Astrocyte (in vitro differentiated cells and primary cell): ENCODE measurements around the gene ZNF518A. TPM values are rescaled to one million over a fixed set of nuclear protein-coding genes. Genes with fewer than 3 reads are reported as not detected.

Source experiments
- DNase-seq: peaks from one replicate; pipeline ENCODE4 v3.0.0-alpha.2; 2010; ENCODE audit warnings: low read depth
- FAIRE-seq: peaks from 2 replicates; lab custom pipeline; 2011; peaks lifted over from hg19 to GRCh38; lab: Jason Lieb, UNC
- H2AFZ ChIP-seq: 2 replicates; pipeline ENCODE4 v1.6.0; 2012; ENCODE audit warnings: low read depth, low read length, inconsistent platforms
- H3K27ac ChIP-seq: 2 replicates; pipeline ENCODE4 v1.5.1; 2011; ENCODE audit warnings: low read depth, low read length, inconsistent platforms
- H3K27me3 ChIP-seq: 2 replicates; pipeline ENCODE4 v1.6.0; 2011; ENCODE audit warnings: low read length, inconsistent platforms; ENCODE audit not compliant: insufficient read depth
- H3K36me3 ChIP-seq: 2 replicates; pipeline ENCODE4 v1.5.1; 2011; ENCODE audit warnings: low read length, inconsistent platforms; ENCODE audit not compliant: insufficient read depth
- H3K4me1 ChIP-seq: 2 replicates; pipeline ENCODE4 v1.5.1; 2011; ENCODE audit warnings: low read length, inconsistent platforms; ENCODE audit not compliant: insufficient read depth
- H3K4me2 ChIP-seq: 2 replicates; pipeline ENCODE4 v1.6.0; 2012; ENCODE audit warnings: low read length, inconsistent platforms
- H3K4me3 ChIP-seq: 2 replicates; pipeline ENCODE4 v1.5.1; 2011; ENCODE audit warnings: low read depth, mild to moderate bottlenecking, low read length, inconsistent platforms; ENCODE audit not compliant: insufficient read depth
- H3K79me2 ChIP-seq: 2 replicates; pipeline ENCODE4 v1.6.0; 2012; ENCODE audit warnings: mild to moderate bottlenecking, low read length, inconsistent platforms; ENCODE audit not compliant: insufficient read depth
- H3K9ac ChIP-seq: 2 replicates; pipeline ENCODE4 v1.6.0; 2012; ENCODE audit warnings: mild to moderate bottlenecking, low read length, inconsistent platforms
- H3K9me3 ChIP-seq: 2 replicates; pipeline ENCODE4 v1.5.1; 2012; ENCODE audit warnings: low read depth, mild to moderate bottlenecking, low read length, inconsistent platforms; ENCODE audit not compliant: insufficient read depth
- H4K20me1 ChIP-seq: 2 replicates; pipeline ENCODE4 v1.6.0; 2012; ENCODE audit warnings: low read length, inconsistent platforms; ENCODE audit not compliant: insufficient read depth
- H3K27ac Mint-ChIP-seq: one replicate; pipeline ENCODE4 v1.8.0; 2021; ENCODE audit warnings: mild to moderate bottlenecking, mixed read lengths; ENCODE audit not compliant: unreplicated experiment
- H3K27me3 Mint-ChIP-seq: one replicate; pipeline ENCODE4 v1.8.0; 2021; ENCODE audit warnings: low read depth, mixed read lengths; ENCODE audit not compliant: unreplicated experiment
- H3K36me3 Mint-ChIP-seq: one replicate; pipeline ENCODE4 v1.8.0; 2021; ENCODE audit warnings: low read depth, mixed read lengths; ENCODE audit not compliant: unreplicated experiment
- H3K4me1 Mint-ChIP-seq: one replicate; pipeline ENCODE4 v1.8.0; 2021; ENCODE audit warnings: low read depth, mixed read lengths; ENCODE audit not compliant: unreplicated experiment
- H3K4me3 Mint-ChIP-seq: one replicate; pipeline ENCODE4 v1.8.0; 2021; ENCODE audit warnings: mild to moderate bottlenecking, moderate library complexity, mixed read lengths; ENCODE audit not compliant: unreplicated experiment
- H3K9me3 Mint-ChIP-seq: one replicate; pipeline ENCODE4 v1.8.0; 2021; ENCODE audit warnings: mild to moderate bottlenecking, mixed read lengths; ENCODE audit not compliant: unreplicated experiment
- EZH2 ChIP-seq: IDR thresholded peaks from 2 replicates; pipeline ENCODE4 v1.6.1; 2012; ENCODE audit warnings: mild to moderate bottlenecking, low read length, inconsistent platforms; ENCODE audit not compliant: insufficient read depth
- total RNA-seq: library from RNA; stranded (reverse); gene quantifications from 2 replicates; pipeline ENCODE4 v1.2.1, GENCODE V29; 2021
- TF ChIP-seq, protein P1 (sequence below): IDR thresholded peaks from 2 replicates; pipeline ENCODE4 v1.5.1; 2011; ENCODE audit warnings: low read depth, mild to moderate bottlenecking, inconsistent platforms, low read length, moderate library complexity; ENCODE audit not compliant: insufficient read depth

ZNF518A gene
- total RNA-seq, 1 donor from 2014 or later = 24.1 TPM

DNA sequence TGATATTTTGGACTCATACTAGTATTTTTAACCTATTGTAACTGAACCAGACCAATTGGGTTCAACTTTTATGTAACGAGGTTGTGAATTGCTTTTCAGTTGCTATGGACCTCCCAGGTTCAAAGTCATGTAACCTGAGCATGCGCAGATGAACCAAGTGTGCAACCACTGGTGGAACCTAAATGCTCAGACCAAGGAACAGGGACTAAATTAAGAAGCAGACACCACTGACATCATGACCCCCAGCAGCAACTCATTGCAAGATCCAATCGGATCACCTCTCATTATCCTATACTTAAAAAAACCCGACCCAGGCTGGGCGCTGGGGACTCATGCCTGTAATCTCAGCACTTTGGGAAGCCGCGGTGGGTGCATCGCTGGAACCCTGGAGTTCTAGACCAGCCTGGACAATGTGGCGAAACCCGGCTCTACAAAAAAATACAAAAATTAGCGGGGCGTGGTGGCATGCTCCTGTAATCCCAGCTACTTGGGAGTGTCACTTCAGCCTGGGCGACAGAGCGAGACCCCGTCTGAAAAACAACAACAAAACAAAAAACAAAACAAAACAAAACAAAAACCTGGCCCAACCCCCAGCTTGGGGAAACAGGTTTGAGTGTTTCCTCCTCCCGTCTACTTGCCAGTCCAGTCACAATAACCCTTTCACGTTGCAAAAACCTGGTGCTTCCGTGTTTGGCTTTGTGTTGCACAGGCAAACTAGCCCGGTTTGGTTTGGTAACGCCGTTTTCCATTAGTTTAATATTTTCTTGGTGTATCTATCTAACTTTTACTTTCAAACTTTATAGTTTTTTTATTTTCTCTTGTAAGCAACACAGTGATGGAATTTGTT lies 11.3 kb upstream of the ZNF518A start:
- Histone ChIP-seq H3K9ac (no peak overlapping the region), H3K9me3 (no peaks in the 10 kb centered on the region), H3K36me3 (no peaks in the 10 kb centered on the region), H3K4me2 (no peak overlapping the region), H4K20me1 (no peaks in the 10 kb centered on the region), H3K27ac (no peak overlapping the region), H3K4me1 (no peaks in the 10 kb centered on the region), H3K4me3 (no peak overlapping the region), H3K79me2 (no peaks in the 10 kb centered on the region), H3K27me3 (peaks cover 6% of the 10 kb centered on the region), H2AFZ (no peak overlapping the region)
- DNase-seq = no peak
- Mint-ChIP-seq H3K4me1 (no peaks in the 10 kb centered on the region), H3K27me3 (no peaks in the 10 kb centered on the region), H3K4me3 (no peak overlapping the region), H3K36me3 (no peaks in the 10 kb centered on the region), H3K27ac (no peak overlapping the region), H3K9me3 (no peaks in the 10 kb centered on the region)
- no peak for FAIRE-seq
- no peak for TF ChIP-seq EZH2
- TF ChIP-seq, protein P1, sequence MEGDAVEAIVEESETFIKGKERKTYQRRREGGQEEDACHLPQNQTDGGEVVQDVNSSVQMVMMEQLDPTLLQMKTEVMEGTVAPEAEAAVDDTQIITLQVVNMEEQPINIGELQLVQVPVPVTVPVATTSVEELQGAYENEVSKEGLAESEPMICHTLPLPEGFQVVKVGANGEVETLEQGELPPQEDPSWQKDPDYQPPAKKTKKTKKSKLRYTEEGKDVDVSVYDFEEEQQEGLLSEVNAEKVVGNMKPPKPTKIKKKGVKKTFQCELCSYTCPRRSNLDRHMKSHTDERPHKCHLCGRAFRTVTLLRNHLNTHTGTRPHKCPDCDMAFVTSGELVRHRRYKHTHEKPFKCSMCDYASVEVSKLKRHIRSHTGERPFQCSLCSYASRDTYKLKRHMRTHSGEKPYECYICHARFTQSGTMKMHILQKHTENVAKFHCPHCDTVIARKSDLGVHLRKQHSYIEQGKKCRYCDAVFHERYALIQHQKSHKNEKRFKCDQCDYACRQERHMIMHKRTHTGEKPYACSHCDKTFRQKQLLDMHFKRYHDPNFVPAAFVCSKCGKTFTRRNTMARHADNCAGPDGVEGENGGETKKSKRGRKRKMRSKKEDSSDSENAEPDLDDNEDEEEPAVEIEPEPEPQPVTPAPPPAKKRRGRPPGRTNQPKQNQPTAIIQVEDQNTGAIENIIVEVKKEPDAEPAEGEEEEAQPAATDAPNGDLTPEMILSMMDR = no peak

DNA sequence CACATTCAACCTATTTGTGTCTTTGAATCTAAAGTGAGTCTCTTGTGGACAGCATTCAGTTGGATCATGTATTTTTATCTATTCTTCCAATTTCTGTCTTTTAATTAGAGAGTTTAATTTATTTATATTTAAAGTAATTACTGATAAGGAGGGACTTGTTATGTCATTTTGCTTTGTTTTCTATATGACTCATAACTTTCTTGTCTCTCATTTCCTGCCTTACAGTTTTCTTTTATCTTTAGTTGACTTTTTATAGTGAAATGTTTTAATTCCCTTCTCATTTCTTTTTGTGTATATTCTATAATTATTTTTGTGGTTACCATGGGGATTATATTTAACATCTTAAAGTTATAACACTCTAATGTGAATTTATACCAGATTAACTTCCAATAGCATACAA lies 7.3 kb upstream of the ZNF518A start:
- Histone ChIP-seq H3K9me3 (no peaks in the 10 kb centered on the region), H3K27me3 (peaks cover 2% of the 10 kb centered on the region), H3K4me2 (no peak overlapping the region), H4K20me1 (no peaks in the 10 kb centered on the region), H3K36me3 (no peaks in the 10 kb centered on the region), H3K9ac (no peak overlapping the region), H3K27ac (no peak overlapping the region), H3K4me3 (no peak overlapping the region), H2AFZ (no peak overlapping the region), H3K4me1 (peaks cover 4% of the 10 kb centered on the region), H3K79me2 (no peaks in the 10 kb centered on the region)
- Mint-ChIP-seq H3K4me1 (peaks cover 6% of the 10 kb centered on the region), H3K9me3 (no peaks in the 10 kb centered on the region), H3K4me3 (no peak overlapping the region), H3K27me3 (no peaks in the 10 kb centered on the region), H3K36me3 (no peaks in the 10 kb centered on the region), H3K27ac (no peak overlapping the region)
- FAIRE-seq = no peak
- TF ChIP-seq, protein P1 = no peak
- TF ChIP-seq EZH2 = no peak
- DNase-seq = no peak
